Measurements from ENCODE around the gene ALLC.

The ALLC gene

DNA sequence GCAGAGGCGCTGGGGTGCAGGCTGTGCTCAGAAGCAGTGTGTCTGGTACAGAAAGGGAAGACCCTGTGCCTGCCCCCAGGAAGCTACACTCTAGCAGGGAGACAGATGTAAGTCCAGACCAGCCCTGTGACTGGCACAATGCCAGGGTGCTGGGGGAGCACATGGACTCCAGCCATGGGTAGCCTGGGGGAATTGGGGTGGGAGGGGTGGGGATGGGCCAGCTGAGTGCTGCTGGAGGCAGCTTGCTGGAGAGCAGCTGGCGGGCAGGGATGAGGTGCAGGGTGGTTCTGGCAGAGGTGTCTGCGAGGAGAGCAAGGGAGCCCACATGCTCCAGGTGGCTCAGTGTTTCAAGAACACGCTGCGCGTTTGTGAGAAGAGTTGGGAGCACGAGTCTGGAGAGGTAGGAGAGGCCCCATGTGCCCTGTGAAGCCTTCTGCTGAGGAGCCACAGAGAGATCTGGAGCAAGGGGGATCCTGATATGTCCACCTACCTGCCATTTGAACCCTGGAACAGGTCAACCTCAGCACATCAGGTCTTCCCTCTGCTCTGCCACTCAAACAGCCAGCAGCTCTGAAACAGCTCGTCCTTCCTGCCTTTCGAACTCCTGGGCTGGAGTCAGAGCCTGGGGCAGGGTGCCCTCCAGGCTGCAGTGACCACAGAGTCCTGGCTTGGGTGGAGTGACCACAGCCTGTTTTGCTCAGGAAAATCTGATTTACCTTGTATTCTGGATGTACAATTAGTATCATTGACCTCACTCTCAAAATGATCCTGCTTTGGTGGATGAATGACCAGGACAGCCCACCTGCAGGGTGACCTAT is 15.1 kb downstream of the ALLC start:
- H3K36me3 ChIP-seq (ENCODE audit: control insufficient read depth, insufficient read depth, low read length), result no peaks in the 10 kb centered on the region
- no peak overlapping the region for H3K4me3 ChIP-seq (ENCODE audit: low read depth, low read length)
- H3K27me3 ChIP-seq (ENCODE audit: control insufficient read depth, insufficient read depth, low read length), result no peaks in the 10 kb centered on the region
- no peak overlapping the region for H3K27ac ChIP-seq (ENCODE audit: low read depth, low read length)
- H3K9ac ChIP-seq (ENCODE audit: low read depth, low read length), result no peak overlapping the region
- no peaks in the 10 kb centered on the region for H3K4me1 ChIP-seq (ENCODE audit: control insufficient read depth, insufficient read depth, low read length)
- no peaks in the 10 kb centered on the region for H3K9me3 ChIP-seq (ENCODE audit: control insufficient read depth, insufficient read depth, low read length)

DNA sequence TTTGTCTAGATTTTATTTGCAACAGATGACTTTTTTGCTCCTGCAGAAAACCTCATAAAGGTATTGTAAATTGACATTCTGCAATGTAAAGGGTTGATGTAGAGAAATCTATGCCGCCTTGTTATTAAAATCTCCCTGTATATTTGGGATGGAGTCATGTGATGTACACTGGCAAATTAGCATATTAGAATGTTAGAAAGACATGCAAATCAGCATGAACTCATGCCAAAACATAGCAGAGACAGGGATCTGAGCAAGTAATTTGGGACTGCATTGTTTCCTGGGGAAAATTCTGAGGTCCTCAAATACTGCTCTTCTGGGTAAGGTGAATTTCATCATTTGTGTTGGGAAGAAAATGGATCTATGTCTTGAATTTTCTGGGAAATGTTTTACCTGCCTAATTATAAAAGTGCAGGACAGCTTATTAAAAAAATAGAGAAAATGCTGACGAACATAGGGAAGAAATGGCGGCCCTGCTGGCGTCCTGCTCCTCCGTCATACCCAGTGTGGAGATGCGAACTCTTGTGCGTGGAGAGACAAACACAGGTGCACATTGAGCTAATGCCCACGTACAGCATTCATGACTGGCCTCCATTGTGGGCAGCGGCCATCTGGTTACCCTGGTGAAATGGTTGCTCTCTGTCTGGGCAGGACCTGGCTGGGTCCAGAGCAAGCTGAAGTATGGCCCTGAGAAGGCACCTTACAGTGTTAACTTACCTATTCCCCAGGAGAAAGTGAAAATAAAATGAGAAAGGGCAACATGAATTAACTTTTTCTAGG is 16.3 kb downstream of the ALLC start:
- no peak overlapping the region for H3K4me3 ChIP-seq (ENCODE audit: low read depth, low read length)
- no peaks in the 10 kb centered on the region for H3K27me3 ChIP-seq (ENCODE audit: control insufficient read depth, insufficient read depth, low read length)
- no peaks in the 10 kb centered on the region for H3K4me1 ChIP-seq (ENCODE audit: control insufficient read depth, insufficient read depth, low read length)
- no peaks in the 10 kb centered on the region for H3K36me3 ChIP-seq (ENCODE audit: control insufficient read depth, insufficient read depth, low read length)
- H3K9ac ChIP-seq (ENCODE audit: low read depth, low read length), result no peak overlapping the region
- no peaks in the 10 kb centered on the region for H3K9me3 ChIP-seq (ENCODE audit: control insufficient read depth, insufficient read depth, low read length)
- H3K27ac ChIP-seq (ENCODE audit: low read depth, low read length), result no peak overlapping the region

DNA sequence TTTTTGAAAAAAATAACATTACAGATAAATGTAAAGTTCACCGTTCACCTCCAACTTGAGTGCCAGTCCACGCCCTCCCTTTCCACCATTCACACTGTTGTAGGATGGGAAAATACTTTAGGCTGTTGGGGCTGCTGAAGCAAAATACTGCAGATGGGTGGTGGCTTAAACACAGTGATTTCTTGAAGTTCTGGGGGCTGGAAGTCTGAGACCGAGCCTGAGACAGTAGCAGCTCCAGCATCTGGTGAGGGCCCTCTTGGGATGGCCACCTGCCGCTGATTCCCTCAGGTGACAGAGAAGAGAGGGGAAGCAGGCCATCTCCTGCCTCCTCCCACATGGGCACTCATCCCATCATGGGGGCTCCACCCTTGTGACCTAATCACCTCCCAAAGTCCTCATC is 17.7 kb downstream of the ALLC start:
- no peak overlapping the region for H3K4me3 ChIP-seq (ENCODE audit: low read depth, low read length)
- no peaks in the 10 kb centered on the region for H3K36me3 ChIP-seq (ENCODE audit: control insufficient read depth, insufficient read depth, low read length)
- H3K4me1 ChIP-seq (ENCODE audit: control insufficient read depth, insufficient read depth, low read length), result no peaks in the 10 kb centered on the region
- H3K27me3 ChIP-seq (ENCODE audit: control insufficient read depth, insufficient read depth, low read length), result no peaks in the 10 kb centered on the region
- H3K9ac ChIP-seq (ENCODE audit: low read depth, low read length), result no peak overlapping the region
- H3K27ac ChIP-seq (ENCODE audit: low read depth, low read length), result no peak overlapping the region
- no peaks in the 10 kb centered on the region for H3K9me3 ChIP-seq (ENCODE audit: control insufficient read depth, insufficient read depth, low read length)

DNA sequence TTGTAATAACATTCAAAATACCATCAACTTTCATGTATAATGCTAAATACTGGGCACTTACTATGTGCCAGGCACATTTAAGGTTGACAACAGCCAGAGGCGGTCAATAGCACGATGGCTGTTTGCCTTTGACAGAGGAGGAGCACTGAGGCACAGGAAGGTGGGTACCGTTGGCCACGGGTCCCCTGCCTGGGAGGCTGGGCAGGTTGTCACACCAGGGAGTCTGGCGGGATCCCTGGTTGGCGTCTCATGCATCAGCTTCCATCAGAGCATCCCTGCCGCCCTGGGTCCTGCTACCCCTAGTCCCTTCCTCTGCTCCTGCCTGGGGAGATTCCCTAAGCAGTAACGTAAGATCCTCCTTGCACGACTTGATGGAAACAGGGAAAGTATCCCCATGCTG is 19.4 kb downstream of the ALLC start:
- Histone ChIP-seq H3K27ac (ENCODE audit: low read depth, low read length) (no peak overlapping the region), H3K4me3 (ENCODE audit: low read depth, low read length) (no peak overlapping the region), H3K9ac (ENCODE audit: low read depth, low read length) (no peak overlapping the region), H3K4me1 (ENCODE audit: control insufficient read depth, insufficient read depth, low read length) (no peaks in the 10 kb centered on the region), H3K9me3 (ENCODE audit: control insufficient read depth, insufficient read depth, low read length) (no peaks in the 10 kb centered on the region), H3K36me3 (ENCODE audit: control insufficient read depth, insufficient read depth, low read length) (no peaks in the 10 kb centered on the region), H3K27me3 (ENCODE audit: control insufficient read depth, insufficient read depth, low read length) (no peaks in the 10 kb centered on the region)

DNA sequence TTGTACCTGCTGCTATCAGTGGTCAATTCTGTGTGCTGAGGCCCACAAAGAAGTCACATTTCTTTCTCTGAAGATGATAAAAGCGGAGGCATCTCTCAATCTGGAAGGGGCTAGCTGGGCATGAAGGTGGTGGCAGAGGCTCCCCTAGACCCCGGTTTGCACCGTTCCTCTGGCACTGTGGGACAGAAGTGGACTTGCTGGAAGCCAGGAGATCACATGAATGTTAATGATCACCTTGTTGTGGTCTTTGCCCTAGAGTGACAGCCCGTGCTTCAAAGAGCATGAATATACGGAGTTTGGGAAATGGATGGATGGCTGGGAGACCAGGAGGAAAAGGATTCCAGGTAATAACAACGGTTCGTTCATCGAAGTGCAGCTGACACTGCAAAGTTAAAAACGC is 20.2 kb downstream of the ALLC start:
- Histone ChIP-seq H3K4me1 (ENCODE audit: control insufficient read depth, insufficient read depth, low read length) (no peaks in the 10 kb centered on the region), H3K36me3 (ENCODE audit: control insufficient read depth, insufficient read depth, low read length) (no peaks in the 10 kb centered on the region), H3K4me3 (ENCODE audit: low read depth, low read length) (no peak overlapping the region), H3K9ac (ENCODE audit: low read depth, low read length) (no peak overlapping the region), H3K9me3 (ENCODE audit: control insufficient read depth, insufficient read depth, low read length) (no peaks in the 10 kb centered on the region), H3K27ac (ENCODE audit: low read depth, low read length) (no peak overlapping the region), H3K27me3 (ENCODE audit: control insufficient read depth, insufficient read depth, low read length) (no peaks in the 10 kb centered on the region)

DNA sequence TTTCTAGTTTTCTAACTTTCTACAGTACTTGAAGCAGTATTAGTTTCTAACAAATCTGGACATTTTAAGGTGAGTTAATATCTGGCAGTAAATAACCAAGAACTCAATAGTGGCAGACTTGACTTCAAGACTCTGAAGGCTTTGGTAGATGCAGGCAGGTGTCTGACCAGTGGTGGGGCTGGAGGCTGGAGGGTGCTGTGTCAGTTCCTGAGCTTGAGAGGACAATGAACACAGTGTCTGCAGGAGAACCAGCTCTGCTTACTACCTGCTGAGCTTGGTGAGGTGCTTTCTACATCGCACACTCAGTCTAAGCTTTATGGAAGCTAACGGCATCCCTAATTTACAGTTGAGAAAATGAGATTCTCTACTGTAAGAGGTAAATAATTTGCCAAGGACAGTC is 21.2 kb downstream of the ALLC start:
- Histone ChIP-seq H3K27ac (ENCODE audit: low read depth, low read length) (no peak overlapping the region), H3K4me3 (ENCODE audit: low read depth, low read length) (no peak overlapping the region), H3K36me3 (ENCODE audit: control insufficient read depth, insufficient read depth, low read length) (no peaks in the 10 kb centered on the region), H3K9ac (ENCODE audit: low read depth, low read length) (no peak overlapping the region), H3K27me3 (ENCODE audit: control insufficient read depth, insufficient read depth, low read length) (no peaks in the 10 kb centered on the region), H3K9me3 (ENCODE audit: control insufficient read depth, insufficient read depth, low read length) (no peaks in the 10 kb centered on the region), H3K4me1 (ENCODE audit: control insufficient read depth, insufficient read depth, low read length) (no peaks in the 10 kb centered on the region)

DNA sequence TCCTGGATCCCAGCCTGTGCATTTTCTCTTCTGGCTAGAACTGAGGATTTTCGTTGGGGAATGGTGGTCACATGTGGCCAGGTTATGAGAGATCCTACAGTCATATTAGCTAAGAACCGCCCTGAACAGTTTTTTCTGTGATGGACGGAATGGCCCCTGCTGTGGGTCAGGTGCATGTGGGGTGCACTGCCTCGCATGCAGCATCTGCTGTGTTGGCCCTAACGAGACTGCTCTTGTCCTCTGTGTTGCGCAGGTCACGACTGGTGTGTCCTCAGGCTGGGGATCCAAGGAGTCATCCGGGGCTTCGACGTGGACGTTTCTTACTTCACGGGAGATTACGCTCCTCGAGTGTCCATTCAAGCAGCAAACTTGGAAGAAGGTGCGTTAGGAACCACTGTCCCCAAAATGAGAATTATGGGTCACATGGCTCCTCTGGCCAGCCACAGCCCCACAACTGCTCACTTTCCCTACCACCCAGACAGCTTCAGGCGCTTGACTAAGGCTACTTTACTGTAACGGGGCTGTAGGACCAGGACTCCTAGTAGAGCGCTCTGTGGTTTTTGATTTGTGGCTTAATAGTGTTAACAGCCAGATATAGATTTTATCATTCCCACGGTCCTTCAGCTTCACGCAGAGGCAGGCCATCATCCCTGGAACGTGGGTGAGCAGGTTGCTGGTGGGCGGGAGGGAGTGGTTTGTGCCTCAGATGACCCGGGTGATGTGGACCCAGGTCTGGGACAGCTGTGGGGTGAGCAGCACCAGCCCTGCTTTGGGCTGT is 21.8 kb downstream of the ALLC start:
- H3K9ac ChIP-seq (ENCODE audit: low read depth, low read length), result no peak overlapping the region
- no peaks in the 10 kb centered on the region for H3K27me3 ChIP-seq (ENCODE audit: control insufficient read depth, insufficient read depth, low read length)
- no peaks in the 10 kb centered on the region for H3K4me1 ChIP-seq (ENCODE audit: control insufficient read depth, insufficient read depth, low read length)
- H3K4me3 ChIP-seq (ENCODE audit: low read depth, low read length), result no peak overlapping the region
- no peaks in the 10 kb centered on the region for H3K9me3 ChIP-seq (ENCODE audit: control insufficient read depth, insufficient read depth, low read length)
- no peaks in the 10 kb centered on the region for H3K36me3 ChIP-seq (ENCODE audit: control insufficient read depth, insufficient read depth, low read length)
- no peak overlapping the region for H3K27ac ChIP-seq (ENCODE audit: low read depth, low read length)

DNA sequence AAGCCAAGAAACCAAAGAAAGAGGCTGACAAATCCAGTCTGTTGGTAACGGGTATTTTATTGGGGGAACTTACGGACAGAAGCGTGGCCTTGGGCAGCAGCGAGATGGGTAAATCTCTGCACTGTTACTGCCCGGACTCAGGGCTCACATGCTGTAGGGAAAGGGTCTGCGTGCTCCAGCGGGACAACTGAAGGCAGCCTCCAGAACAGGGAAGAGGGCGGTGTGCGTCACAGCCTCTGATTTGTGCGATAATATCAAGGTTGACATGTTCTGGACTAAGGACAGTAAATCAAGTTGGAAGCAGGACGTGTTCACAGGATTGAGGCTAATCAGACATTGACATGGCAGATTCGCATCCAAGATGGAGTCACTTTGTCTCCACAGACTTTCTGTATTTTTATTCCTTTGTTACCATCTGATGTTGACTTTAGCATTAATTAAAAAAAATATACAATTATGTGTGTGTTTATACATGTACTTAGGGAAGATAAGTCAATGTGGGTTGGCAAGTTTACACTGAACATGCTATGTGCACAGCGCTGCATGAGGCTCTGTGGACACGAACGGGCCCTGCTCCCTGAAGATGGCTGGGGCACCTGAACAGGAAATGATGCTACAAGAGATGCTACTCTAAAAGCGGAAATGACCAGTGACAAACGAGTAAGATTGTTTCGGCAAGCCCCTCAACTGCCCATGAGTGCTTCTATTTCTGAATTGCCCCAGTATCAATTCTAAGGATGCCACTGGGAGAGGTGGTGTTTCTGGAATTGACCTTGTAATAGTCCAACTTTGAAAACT is 22.7 kb downstream of the ALLC start:
- no peaks in the 10 kb centered on the region for H3K9me3 ChIP-seq (ENCODE audit: control insufficient read depth, insufficient read depth, low read length)
- H3K36me3 ChIP-seq (ENCODE audit: control insufficient read depth, insufficient read depth, low read length), result no peaks in the 10 kb centered on the region
- no peak overlapping the region for H3K4me3 ChIP-seq (ENCODE audit: low read depth, low read length)
- H3K27ac ChIP-seq (ENCODE audit: low read depth, low read length), result no peak overlapping the region
- H3K27me3 ChIP-seq (ENCODE audit: control insufficient read depth, insufficient read depth, low read length), result no peaks in the 10 kb centered on the region
- H3K9ac ChIP-seq (ENCODE audit: low read depth, low read length), result no peak overlapping the region
- no peaks in the 10 kb centered on the region for H3K4me1 ChIP-seq (ENCODE audit: control insufficient read depth, insufficient read depth, low read length)

DNA sequence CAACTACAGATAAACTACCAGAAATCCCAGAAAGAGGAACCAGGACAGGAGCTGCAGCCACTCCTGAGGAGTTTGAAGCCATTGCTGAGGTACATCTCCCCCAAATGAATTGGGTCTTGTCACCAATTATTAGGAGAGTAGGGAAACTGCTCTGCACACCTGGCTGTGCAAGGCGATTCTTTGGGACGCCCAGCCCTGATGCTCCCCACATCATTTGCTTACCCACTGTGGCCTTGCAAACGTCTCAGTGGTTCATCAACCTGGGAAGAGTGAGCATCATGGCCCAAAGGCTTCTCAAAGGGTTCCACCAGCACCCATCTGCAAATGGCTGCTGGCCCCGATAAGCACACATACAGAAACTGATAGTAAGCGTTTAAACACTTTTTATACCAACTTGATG is 23.6 kb downstream of the ALLC start:
- H3K36me3 ChIP-seq (ENCODE audit: control insufficient read depth, insufficient read depth, low read length), result no peaks in the 10 kb centered on the region
- no peaks in the 10 kb centered on the region for H3K27me3 ChIP-seq (ENCODE audit: control insufficient read depth, insufficient read depth, low read length)
- H3K9ac ChIP-seq (ENCODE audit: low read depth, low read length), result no peak overlapping the region
- no peaks in the 10 kb centered on the region for H3K4me1 ChIP-seq (ENCODE audit: control insufficient read depth, insufficient read depth, low read length)
- H3K4me3 ChIP-seq (ENCODE audit: low read depth, low read length), result no peak overlapping the region
- no peaks in the 10 kb centered on the region for H3K9me3 ChIP-seq (ENCODE audit: control insufficient read depth, insufficient read depth, low read length)
- H3K27ac ChIP-seq (ENCODE audit: low read depth, low read length), result no peak overlapping the region

DNA sequence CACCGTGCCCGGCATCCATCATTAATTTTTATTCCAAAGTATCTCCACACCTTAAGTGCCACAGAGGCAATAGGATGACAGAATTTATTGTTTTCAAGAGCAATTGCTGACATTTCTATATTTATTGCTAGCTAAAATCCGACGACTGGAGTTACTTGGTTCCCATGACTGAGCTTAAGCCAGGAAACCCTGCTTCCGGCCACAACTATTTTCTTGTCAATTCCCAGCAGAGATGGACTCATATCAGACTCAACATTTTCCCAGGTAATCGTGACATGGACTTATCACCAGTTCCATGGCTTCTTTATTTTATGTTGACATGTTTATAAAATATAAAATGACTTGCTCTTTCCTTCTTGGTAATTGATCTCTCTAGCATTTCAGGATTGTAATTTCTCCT is 24.8 kb downstream of the ALLC start:
- Histone ChIP-seq H3K4me1 (ENCODE audit: control insufficient read depth, insufficient read depth, low read length) (no peaks in the 10 kb centered on the region), H3K27me3 (ENCODE audit: control insufficient read depth, insufficient read depth, low read length) (no peaks in the 10 kb centered on the region), H3K27ac (ENCODE audit: low read depth, low read length) (no peak overlapping the region), H3K9me3 (ENCODE audit: control insufficient read depth, insufficient read depth, low read length) (no peaks in the 10 kb centered on the region), H3K36me3 (ENCODE audit: control insufficient read depth, insufficient read depth, low read length) (no peaks in the 10 kb centered on the region), H3K9ac (ENCODE audit: low read depth, low read length) (no peak overlapping the region), H3K4me3 (ENCODE audit: low read depth, low read length) (no peak overlapping the region)
